ENCODE results near the gene RAPGEF5.

Gene RAPGEF5

GRCh38 chr7:22141355-22141754 is 215.6 kb downstream of the RAPGEF5 start:
- no peak for DNase-seq (ENCODE audit: low read depth)
- TF ChIP-seq, protein P1, sequence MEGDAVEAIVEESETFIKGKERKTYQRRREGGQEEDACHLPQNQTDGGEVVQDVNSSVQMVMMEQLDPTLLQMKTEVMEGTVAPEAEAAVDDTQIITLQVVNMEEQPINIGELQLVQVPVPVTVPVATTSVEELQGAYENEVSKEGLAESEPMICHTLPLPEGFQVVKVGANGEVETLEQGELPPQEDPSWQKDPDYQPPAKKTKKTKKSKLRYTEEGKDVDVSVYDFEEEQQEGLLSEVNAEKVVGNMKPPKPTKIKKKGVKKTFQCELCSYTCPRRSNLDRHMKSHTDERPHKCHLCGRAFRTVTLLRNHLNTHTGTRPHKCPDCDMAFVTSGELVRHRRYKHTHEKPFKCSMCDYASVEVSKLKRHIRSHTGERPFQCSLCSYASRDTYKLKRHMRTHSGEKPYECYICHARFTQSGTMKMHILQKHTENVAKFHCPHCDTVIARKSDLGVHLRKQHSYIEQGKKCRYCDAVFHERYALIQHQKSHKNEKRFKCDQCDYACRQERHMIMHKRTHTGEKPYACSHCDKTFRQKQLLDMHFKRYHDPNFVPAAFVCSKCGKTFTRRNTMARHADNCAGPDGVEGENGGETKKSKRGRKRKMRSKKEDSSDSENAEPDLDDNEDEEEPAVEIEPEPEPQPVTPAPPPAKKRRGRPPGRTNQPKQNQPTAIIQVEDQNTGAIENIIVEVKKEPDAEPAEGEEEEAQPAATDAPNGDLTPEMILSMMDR (conservative IDR thresholded peaks at IDR 0.05; ENCODE audit: control insufficient read depth, insufficient read depth, low read depth, low read length): no peak

DNA sequence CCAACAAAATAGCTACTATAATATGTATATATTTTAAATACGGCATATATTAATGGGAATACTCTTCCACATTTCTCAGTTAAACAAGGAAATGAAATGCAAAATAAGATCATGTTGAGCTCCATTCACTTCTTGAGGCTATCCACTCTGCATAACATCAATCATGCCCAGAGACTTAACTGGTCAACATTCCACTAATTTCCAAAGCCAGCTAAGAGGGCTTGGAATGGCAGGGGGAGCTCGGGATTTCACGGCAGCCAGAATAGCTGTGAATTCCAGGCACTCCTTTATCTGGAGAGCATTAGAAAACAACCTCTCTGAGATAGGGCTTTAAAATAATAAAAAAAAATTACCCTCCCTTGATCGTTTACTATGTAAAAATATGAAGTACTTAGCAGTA is 216.4 kb downstream of the RAPGEF5 start:
- TF ChIP-seq, protein P1 (conservative IDR thresholded peaks at IDR 0.05; ENCODE audit: control insufficient read depth, insufficient read depth, low read depth, low read length): no peak
- H3K4me3 ChIP-seq (ENCODE audit: control insufficient read depth, low read depth, low read length): no peak overlapping the region
- no peak for DNase-seq (ENCODE audit: low read depth)

More at GRCh38 chr7:22141355-22141754, 215.6 kb downstream of the RAPGEF5 start:
- no peak overlapping the region for H3K4me3 ChIP-seq (ENCODE audit: control insufficient read depth, low read depth, low read length)

- no peak overlapping the region for H3K4me3 ChIP-seq (ENCODE audit: control insufficient read depth, low read depth, low read length)
- DNase-seq (ENCODE audit: low read depth): no peak
- TF ChIP-seq, protein P1 (conservative IDR thresholded peaks at IDR 0.05; ENCODE audit: control insufficient read depth, insufficient read depth, low read depth, low read length): no peak
These were observed 218.1 kb downstream of the RAPGEF5 start for GRCh38 chr7:22138886-22139285.

DNA sequence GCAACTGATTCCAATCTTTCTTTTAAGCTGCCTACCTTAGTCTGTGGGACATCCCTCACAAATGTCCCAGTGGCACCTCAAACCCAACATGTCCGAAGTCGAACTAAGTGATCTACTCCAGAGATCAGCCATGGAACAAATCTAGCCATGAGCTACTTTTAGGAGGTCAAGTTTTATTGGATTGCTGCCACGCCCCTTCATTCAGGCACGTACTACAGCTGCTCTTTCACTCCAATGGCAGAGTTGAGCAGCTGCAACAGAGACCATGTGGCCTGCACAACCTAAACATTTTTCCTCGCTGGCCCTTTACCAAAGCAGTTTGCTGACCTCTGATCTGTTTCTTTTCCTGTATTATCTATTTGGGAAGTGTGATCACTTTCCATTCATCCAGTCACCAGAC is 218.8 kb downstream of the RAPGEF5 start:
- no peak overlapping the region for H3K4me3 ChIP-seq (ENCODE audit: control insufficient read depth, low read depth, low read length)
- no peak for DNase-seq (ENCODE audit: low read depth)
- TF ChIP-seq, protein P1 (conservative IDR thresholded peaks at IDR 0.05; ENCODE audit: control insufficient read depth, insufficient read depth, low read depth, low read length): no peak

DNA sequence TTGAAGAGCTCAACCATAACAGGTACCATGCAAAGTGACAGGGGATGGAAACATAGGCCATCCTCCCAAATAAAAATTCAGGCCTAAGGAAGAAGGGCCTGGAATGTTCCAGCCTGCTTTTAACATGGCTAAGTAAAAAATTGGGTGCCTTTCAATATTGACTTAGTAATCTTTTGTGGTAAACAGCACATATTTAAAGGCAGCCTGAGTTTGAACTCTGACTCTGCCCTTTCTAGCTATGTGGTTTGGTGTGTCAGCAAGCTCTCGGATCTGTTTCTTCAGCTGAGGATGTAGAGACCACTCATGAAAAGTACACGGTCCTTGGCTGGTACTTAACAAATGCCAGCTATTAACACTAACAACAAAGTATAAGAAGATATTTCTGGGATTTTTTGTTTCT is 219.5 kb downstream of the RAPGEF5 start:
- H3K4me3 ChIP-seq (ENCODE audit: control insufficient read depth, low read depth, low read length): no peak overlapping the region
- DNase-seq (ENCODE audit: low read depth): peak; percentile 55
- TF ChIP-seq, protein P1 (conservative IDR thresholded peaks at IDR 0.05; ENCODE audit: control insufficient read depth, insufficient read depth, low read depth, low read length): no peak

GRCh38 chr7:22137026-22137425 is 219.9 kb downstream of the RAPGEF5 start:
- DNase-seq (ENCODE audit: low read depth): peak; percentile 12
- TF ChIP-seq, protein P1 (conservative IDR thresholded peaks at IDR 0.05; ENCODE audit: control insufficient read depth, insufficient read depth, low read depth, low read length): no peak
- H3K4me3 ChIP-seq (ENCODE audit: control insufficient read depth, low read depth, low read length): no peak overlapping the region
